Epithelial cell of prostate (primary cell): ENCODE results near the gene CSRNP3.

Experiments
- DNase-seq: peaks from one replicate; pipeline ENCODE4 v3.0.0-alpha.2; 2011; ENCODE audit warnings: low read depth, low spot score
- H3K27ac ChIP-seq: fragments of 450-650 bp; 2 replicates; pipeline ENCODE4 v1.5.1; 2017; ENCODE audit warnings: mild to moderate bottlenecking

CSRNP3 gene

GRCh38 chr2:165467921-165468320, 1.6 kb upstream of the CSRNP3 start:
- DNase-seq: no peak
- no peak overlapping the region for H3K27ac ChIP-seq

GRCh38 chr2:165470361-165470760, 863 bp downstream of the CSRNP3 start:
- H3K27ac ChIP-seq: no peak overlapping the region
- DNase-seq: no peak

- DNase-seq: no peak
- no peak overlapping the region for H3K27ac ChIP-seq
Measured at GRCh38 chr2:165471349-165471950, 2.0 kb downstream of the CSRNP3 start.

GRCh38 chr2:165472922-165473321, 3.4 kb downstream of the CSRNP3 start:
- DNase-seq: no peak

GRCh38 chr2:165474619-165475276, 5.2 kb downstream of the CSRNP3 start:
- H3K27ac ChIP-seq: no peak overlapping the region
- DNase-seq: no peak

More at GRCh38 chr2:165472922-165473321, 3.4 kb downstream of the CSRNP3 start:
- no peak overlapping the region for H3K27ac ChIP-seq

GRCh38 chr2:165475277-165476004, 5.9 kb downstream of the CSRNP3 start:
- DNase-seq: no peak

GRCh38 chr2:165479856-165480255, 10.4 kb downstream of the CSRNP3 start:
- H3K27ac ChIP-seq: no peak overlapping the region
- no peak for DNase-seq

More at GRCh38 chr2:165475277-165476004, 5.9 kb downstream of the CSRNP3 start:
- H3K27ac ChIP-seq: no peak overlapping the region

GRCh38 chr2:165494573-165494972, 25.1 kb downstream of the CSRNP3 start:
- DNase-seq: no peak
- H3K27ac ChIP-seq: no peak overlapping the region

GRCh38 chr2:165497659-165498317, 28.3 kb downstream of the CSRNP3 start:
- H3K27ac ChIP-seq: no peak overlapping the region
- no peak for DNase-seq

- no peak for DNase-seq
- no peak overlapping the region for H3K27ac ChIP-seq
Measured at GRCh38 chr2:165499131-165499530, 29.6 kb downstream of the CSRNP3 start.

- no peak for DNase-seq
- no peak overlapping the region for H3K27ac ChIP-seq
Measured at GRCh38 chr2:165500001-165500400, 30.5 kb downstream of the CSRNP3 start.

GRCh38 chr2:165500816-165501215, 31.3 kb downstream of the CSRNP3 start:
- no peak for DNase-seq
- no peak overlapping the region for H3K27ac ChIP-seq

- DNase-seq: no peak
- H3K27ac ChIP-seq: no peak overlapping the region
Measured at GRCh38 chr2:165505514-165505913, 36.0 kb downstream of the CSRNP3 start.

GRCh38 chr2:165508927-165509326, 39.4 kb downstream of the CSRNP3 start:
- DNase-seq: no peak
- no peak overlapping the region for H3K27ac ChIP-seq

- no peak for DNase-seq
- no peak overlapping the region for H3K27ac ChIP-seq
Measured at GRCh38 chr2:165513479-165513878, 44.0 kb downstream of the CSRNP3 start.

- no peak overlapping the region for H3K27ac ChIP-seq
Measured at GRCh38 chr2:165518611-165519010, 49.1 kb downstream of the CSRNP3 start.

GRCh38 chr2:165522719-165523118, 53.2 kb downstream of the CSRNP3 start:
- DNase-seq: no peak
- H3K27ac ChIP-seq: no peak overlapping the region

More at GRCh38 chr2:165518611-165519010, 49.1 kb downstream of the CSRNP3 start:
- DNase-seq: no peak

GRCh38 chr2:165524720-165525119, 55.2 kb downstream of the CSRNP3 start:
- H3K27ac ChIP-seq: no peak overlapping the region
- DNase-seq: no peak

GRCh38 chr2:165528691-165529090, 59.2 kb downstream of the CSRNP3 start:
- no peak overlapping the region for H3K27ac ChIP-seq
- DNase-seq: no peak

- H3K27ac ChIP-seq: no peak overlapping the region
- DNase-seq: no peak
Measured at GRCh38 chr2:165529130-165529529, 59.6 kb downstream of the CSRNP3 start.

- no peak for DNase-seq
- no peak overlapping the region for H3K27ac ChIP-seq
Measured at GRCh38 chr2:165533331-165533730, 63.8 kb downstream of the CSRNP3 start.
